IMR-90 (cell line): ENCODE measurements around the gene SLC6A16. TPM values are rescaled to one million over a fixed set of nuclear protein-coding genes. Genes with fewer than 3 reads are reported as not detected.
"Not testable (repeated sequence)": the region's sequence is repeated elsewhere in the genome, so short reads cannot be mapped to it uniquely, and the experiment has no call there.

Experiments
- ATAC-seq: fragments of 200-7000 bp; cut with Tn5 transposase; 2 replicates; pipeline ENCODE4 v1.9.1; 2020; ENCODE audit warnings: low read depth, mild to moderate bottlenecking, moderate library complexity
- BruUV-seq: library from RNA; stranded (reverse); fragments of 400-500 nt; replicated peaks from 2 replicates; lab custom pipeline; 2021; lab: Mats Ljungman, UMichigan
- CTCF ChIA-PET: fragments of 300-600 bp; formaldehyde crosslinking; extraction: SDS; loops from one replicate; lab custom pipeline; 2021; ENCODE audit warnings: antibody characterized with exemption; lab: Yijun Ruan, JAX
- POLR2A ChIA-PET: fragments of 300-600 bp; sonication (Branson Sonifier 250); formaldehyde crosslinking; loops from one replicate; lab custom pipeline; 2022; ENCODE audit warnings: antibody characterized with exemption; ENCODE audit not compliant: unreplicated experiment; lab: Charles Lee
- DNase-seq: peaks from one replicate; pipeline ENCODE4 v3.0.0; 2013
- H2AFZ ChIP-seq: replicated peaks from 2 replicates; pipeline ENCODE3; 2013; ENCODE audit warnings: low read length, mild to moderate bottlenecking; ENCODE audit not compliant: poor library complexity
- H2AK5ac ChIP-seq: 2 replicates; pipeline ENCODE4 v1.6.1; 2013; ENCODE audit warnings: low read depth, low read length, inconsistent platforms
- H2AK9ac ChIP-seq: replicated peaks from 2 replicates; pipeline ENCODE3; 2013; ENCODE audit warnings: mild to moderate bottlenecking, low read depth, low read length, moderate library complexity; ENCODE audit not compliant: poor library complexity
- H2BK120ac ChIP-seq: 2 replicates; pipeline ENCODE4 v1.6.1; 2013; ENCODE audit warnings: low read depth, low read length, inconsistent platforms
- H2BK15ac ChIP-seq: 3 replicates; pipeline ENCODE4 v1.6.1; 2013; ENCODE audit warnings: low read depth, low read length, inconsistent platforms
- H2BK20ac ChIP-seq: 2 replicates; pipeline ENCODE4 v1.6.1; 2013; ENCODE audit warnings: low read depth, mild to moderate bottlenecking, inconsistent platforms, low read length, moderate library complexity
- H2BK5ac ChIP-seq: 2 replicates; pipeline ENCODE4 v1.6.1; 2013; ENCODE audit warnings: mild to moderate bottlenecking, low read depth, low read length, inconsistent platforms; ENCODE audit not compliant: poor library complexity, severe bottlenecking
- H3K14ac ChIP-seq: replicated peaks from 2 replicates; pipeline ENCODE4 v1.6.1; 2013; ENCODE audit warnings: low read depth, low read length, inconsistent platforms
- H3K18ac ChIP-seq: 2 replicates; pipeline ENCODE4 v1.6.1; 2013; ENCODE audit warnings: low read depth, low read length, control low read depth
- H3K23ac ChIP-seq: 2 replicates; pipeline ENCODE4 v1.6.1; 2013; ENCODE audit warnings: low read depth, low read length, inconsistent platforms
- H3K27ac ChIP-seq: 2 replicates; pipeline ENCODE4 v1.5.1; 2013; ENCODE audit warnings: mild to moderate bottlenecking, control low read depth, low read length; ENCODE audit not compliant: insufficient read depth
- H3K27me3 ChIP-seq: 2 replicates; pipeline ENCODE4 v1.6.1; 2013; ENCODE audit warnings: low read length; ENCODE audit not compliant: control insufficient read depth, insufficient read depth
- H3K36me3 ChIP-seq: 2 replicates; pipeline ENCODE4 v1.6.1; 2013; ENCODE audit warnings: low read length, mixed read lengths; ENCODE audit not compliant: control insufficient read depth, insufficient read depth
- H3K4ac ChIP-seq: 2 replicates; pipeline ENCODE4 v1.6.1; 2013; ENCODE audit warnings: low read depth, low read length, inconsistent platforms
- H3K4me1 ChIP-seq: 2 replicates; pipeline ENCODE4 v1.6.1; 2013; ENCODE audit warnings: low read length, mixed read lengths; ENCODE audit not compliant: control insufficient read depth, insufficient read depth
- H3K4me2 ChIP-seq: 2 replicates; pipeline ENCODE4 v1.6.1; 2013; ENCODE audit warnings: low read depth, mild to moderate bottlenecking, control low read depth, low read length, moderate library complexity
- H3K4me3 ChIP-seq: 2 replicates; pipeline ENCODE4 v1.5.1; 2013; ENCODE audit warnings: low read depth, mild to moderate bottlenecking, control low read depth, low read length, moderate library complexity; ENCODE audit not compliant: insufficient read depth
- H3K56ac ChIP-seq: 2 replicates; pipeline ENCODE4 v1.6.1; 2013; ENCODE audit warnings: low read length, inconsistent platforms; ENCODE audit not compliant: insufficient read depth; ENCODE audit errors: extremely low read depth
- H3K79me1 ChIP-seq, 2 experiments: 2 replicates each; pipeline ENCODE4 v1.6.1; 2013; ENCODE audit warnings: low read length in 2 of 2, inconsistent platforms in 1 of 2, low read depth in 1 of 2
- H3K9ac ChIP-seq: 2 replicates; pipeline ENCODE4 v1.6.1; 2013; ENCODE audit warnings: low read depth, low read length, control low read depth
- H3K9me1 ChIP-seq: 2 replicates; pipeline ENCODE4 v1.6.1; 2013; ENCODE audit warnings: low read length, inconsistent platforms; ENCODE audit not compliant: insufficient read depth
- H3K9me3 ChIP-seq: 2 replicates; pipeline ENCODE4 v1.6.1; 2013; ENCODE audit warnings: low read length; ENCODE audit not compliant: control insufficient read depth, insufficient read depth
- H4K20me1 ChIP-seq: 2 replicates; pipeline ENCODE4 v1.6.1; 2013; ENCODE audit warnings: low read length, inconsistent platforms; ENCODE audit not compliant: insufficient read depth
- H4K5ac ChIP-seq: 2 replicates; pipeline ENCODE4 v1.6.1; 2013; ENCODE audit warnings: mild to moderate bottlenecking, low read depth, low read length, control low read depth
- H4K8ac ChIP-seq, 2 experiments: 2 replicates each; pipeline ENCODE4 v1.6.1; 2013; ENCODE audit warnings: low read depth in 2 of 2, low read length in 2 of 2, control low read depth in 1 of 2, inconsistent platforms in 1 of 2
- H4K91ac ChIP-seq: 2 replicates; pipeline ENCODE4 v1.6.1; 2013; ENCODE audit warnings: low read depth, low read length, inconsistent platforms; ENCODE audit not compliant: insufficient read depth
- WGBS, 2 experiments: methylation state at CpG; one replicate each; pipeline versions ENCODE4 v1.1.5 to v1.1.7; 2013; ENCODE audit warnings: missing lambda C conversion rate in 2 of 2; ENCODE audit not compliant: insufficient read length in 1 of 2; ENCODE audit errors: extremely low coverage in 2 of 2; 5-methylcytosine and 5-hydroxymethylcytosine counted together
- dilution Hi-C: fragments of 300-500 bp; cut with HindIII; formaldehyde crosslinking; loops from one replicate; pipeline ENCODE4 v1.14.3; 2018; ENCODE audit warnings: low sequenced_read_pairs; ENCODE audit not compliant: unreplicated experiment
- in situ Hi-C: fragments of 300-500 bp; cut with MboI; formaldehyde crosslinking; loops from 3 replicates; pipeline ENCODE4 v1.14.3; 2019; ENCODE audit warnings: low sequenced_read_pairs, inconsistent platforms, mixed read lengths
- intact Hi-C: fragments of 100-400 bp; cut with micrococcal nuclease; formaldehyde crosslinking; loops from 2 replicates; pipeline ENCODE4 v1.10.0; 2022
- polyA plus RNA-seq, 3 experiments: library from polyadenylated mRNA; depleted of rRNA; stranded (reverse); fragments of >200 nt; gene quantifications; 2 replicates each; pipeline ENCODE4 v1.2.3, GENCODE V29; 2012; ENCODE audit warnings: low replicate concordance in 1 of 3
- total RNA-seq: library from RNA; depleted of rRNA; stranded (reverse); fragments of >200 nt; gene quantifications from 2 replicates; pipeline ENCODE4 v1.2.3, GENCODE V29; 2012

SLC6A16 gene
- total and polyA plus RNA-seq, 2 of the 4 experiments (the other 2 are of a cell fraction) = 0.18 to 0.89 TPM

GRCh38 chr19:49288205-49288604 lies 36.8 kb downstream of the SLC6A16 start:
- H4K91ac ChIP-seq, ATAC-seq, POLR2A ChIA-PET, H2BK120ac ChIP-seq, H3K79me1 ChIP-seq, H3K27ac ChIP-seq, H4K20me1 ChIP-seq, H3K4ac ChIP-seq, H2BK20ac ChIP-seq, H4K8ac ChIP-seq, H2AK5ac ChIP-seq, H2AFZ ChIP-seq, DNase-seq, H3K4me2 ChIP-seq, H2BK15ac ChIP-seq, H3K36me3 ChIP-seq, in situ Hi-C loops, H3K23ac ChIP-seq, H3K56ac ChIP-seq, H2BK5ac ChIP-seq, CTCF ChIA-PET, H3K4me1 ChIP-seq, H3K18ac ChIP-seq, BruUV-seq, H3K9me1 ChIP-seq, intact Hi-C loops, dilution Hi-C loops, H3K9ac ChIP-seq, H2AK9ac ChIP-seq, H3K4me3 ChIP-seq, H3K14ac ChIP-seq, H3K9me3 ChIP-seq, H4K5ac ChIP-seq: not testable (repeated sequence)
- WGBS, 2 experiments = 89% methylated on average over 4 of the region's 4 CpGs; no CpG with 5 or more reads in 1 of the 2 experiments
- H3K27me3 ChIP-seq = peaks cover 11% of the 10 kb centered on the region
